Kidney epithelial cell (primary cell): ENCODE results near the gene RBL1. TPM values are rescaled to one million over a fixed set of nuclear protein-coding genes. Genes with fewer than 3 reads are reported as not detected.
A peak's percentile ranks its signal among the peaks of the same experiment; 100 is the strongest.

Source experiments
- DNase-seq: peaks from one replicate; pipeline ENCODE4 v3.0.0-alpha.2; 2010; ENCODE audit warnings: low read depth
- H3K27me3 ChIP-seq: 2 replicates; pipeline ENCODE4 v1.6.0; 2011; ENCODE audit warnings: low read length; ENCODE audit not compliant: control insufficient read depth, insufficient read depth
- H3K36me3 ChIP-seq: 2 replicates; pipeline ENCODE4 v1.5.1; 2011; ENCODE audit warnings: low read length; ENCODE audit not compliant: control insufficient read depth, insufficient read depth
- H3K4me3 ChIP-seq: 2 replicates; pipeline ENCODE4 v1.5.1; 2011; ENCODE audit warnings: low read depth, mild to moderate bottlenecking, control low read depth, low read length
- total RNA-seq: library from RNA; depleted of rRNA; stranded (reverse); fragments of >200 nt; gene quantifications from 2 replicates; pipeline ENCODE4 v1.2.3, GENCODE V29; 2015
- TF ChIP-seq, protein P1 (sequence below): IDR thresholded peaks from 2 replicates; pipeline ENCODE4 v1.5.1; 2011; ENCODE audit warnings: mild to moderate bottlenecking, moderate library complexity, low read length, control low read depth, inconsistent platforms; ENCODE audit not compliant: insufficient read depth, poor library complexity, severe bottlenecking

The RBL1 gene
- total RNA-seq, 1 donor from 2014 or later, result 5.6 TPM

DNA sequence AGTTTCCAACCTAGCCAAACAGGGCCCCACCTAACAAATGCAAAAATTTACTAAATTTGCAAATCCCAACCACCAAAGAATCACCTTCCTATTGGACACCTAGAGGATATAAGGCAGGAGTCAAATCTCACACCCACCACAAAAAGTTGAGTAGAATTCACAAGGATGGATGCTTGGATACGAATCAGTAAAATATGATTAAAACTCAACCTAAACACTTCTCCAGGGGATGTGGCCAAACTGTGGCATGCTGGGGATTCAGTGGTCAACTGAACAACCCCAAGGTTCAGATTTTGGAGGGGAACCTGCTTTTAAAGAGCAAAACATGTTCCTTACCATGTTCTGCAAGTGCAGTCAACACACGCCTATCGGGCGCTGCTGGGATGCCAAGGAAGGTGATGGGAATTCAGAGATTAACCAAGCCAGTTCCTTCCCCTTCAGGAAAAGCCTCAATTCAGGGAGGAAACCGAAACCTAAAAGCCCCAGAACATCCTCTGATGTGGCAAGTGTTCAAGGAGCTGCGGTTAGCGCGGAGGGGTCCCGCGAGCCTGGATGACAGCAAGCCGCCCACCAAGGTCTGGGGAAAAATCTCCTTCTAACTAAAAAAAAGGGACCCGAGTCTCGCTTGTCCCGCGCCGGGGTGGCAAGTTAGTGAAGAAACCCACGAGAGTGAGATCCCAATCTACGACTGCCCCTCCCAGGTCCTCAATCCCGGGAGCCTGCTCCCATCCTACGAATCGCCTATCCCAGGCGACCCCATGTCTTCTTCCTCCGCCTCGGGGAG is 145.2 kb downstream of the RBL1 start:
- TF ChIP-seq, protein P1, sequence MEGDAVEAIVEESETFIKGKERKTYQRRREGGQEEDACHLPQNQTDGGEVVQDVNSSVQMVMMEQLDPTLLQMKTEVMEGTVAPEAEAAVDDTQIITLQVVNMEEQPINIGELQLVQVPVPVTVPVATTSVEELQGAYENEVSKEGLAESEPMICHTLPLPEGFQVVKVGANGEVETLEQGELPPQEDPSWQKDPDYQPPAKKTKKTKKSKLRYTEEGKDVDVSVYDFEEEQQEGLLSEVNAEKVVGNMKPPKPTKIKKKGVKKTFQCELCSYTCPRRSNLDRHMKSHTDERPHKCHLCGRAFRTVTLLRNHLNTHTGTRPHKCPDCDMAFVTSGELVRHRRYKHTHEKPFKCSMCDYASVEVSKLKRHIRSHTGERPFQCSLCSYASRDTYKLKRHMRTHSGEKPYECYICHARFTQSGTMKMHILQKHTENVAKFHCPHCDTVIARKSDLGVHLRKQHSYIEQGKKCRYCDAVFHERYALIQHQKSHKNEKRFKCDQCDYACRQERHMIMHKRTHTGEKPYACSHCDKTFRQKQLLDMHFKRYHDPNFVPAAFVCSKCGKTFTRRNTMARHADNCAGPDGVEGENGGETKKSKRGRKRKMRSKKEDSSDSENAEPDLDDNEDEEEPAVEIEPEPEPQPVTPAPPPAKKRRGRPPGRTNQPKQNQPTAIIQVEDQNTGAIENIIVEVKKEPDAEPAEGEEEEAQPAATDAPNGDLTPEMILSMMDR, result no peak
- H3K36me3 ChIP-seq, result no peaks in the 10 kb centered on the region
- DNase-seq, result no peak
- peak overlapping the region; percentile 92 for H3K4me3 ChIP-seq
- no peaks in the 10 kb centered on the region for H3K27me3 ChIP-seq

Other genes with a start within 250 kb of the RBL1 start
- gene TLDC2, start 219.9 kb downstream of the RBL1 start, total RNA-seq, result 0.14 and 0.25 TPM in 2 replicates
- gene SAMHD1, start 144.3 kb downstream of the RBL1 start, total RNA-seq, result 16.9 and 21.2 TPM in 2 replicates
- gene RPN2, start 83.3 kb upstream of the RBL1 start, total RNA-seq, result 234 and 237 TPM in 2 replicates
- 0.13 and 1.4 TPM in 2 replicates for gene MROH8, start 83.6 kb upstream of the RBL1 start, total RNA-seq
- not detected in 2 replicates for gene GHRH, start 165.8 kb upstream of the RBL1 start, total RNA-seq
- 39.2 and 56.8 TPM in 2 replicates for gene MANBAL, start 193.7 kb upstream of the RBL1 start, total RNA-seq